Fibroblast of gingiva (primary cell): Measurements from ENCODE around the gene SLC15A3.

Experiments used
- DNase-seq: peaks from one replicate; pipeline ENCODE4 v3.0.0-alpha.2; 2011; ENCODE audit warnings: low read depth

The SLC15A3 gene

DNA sequence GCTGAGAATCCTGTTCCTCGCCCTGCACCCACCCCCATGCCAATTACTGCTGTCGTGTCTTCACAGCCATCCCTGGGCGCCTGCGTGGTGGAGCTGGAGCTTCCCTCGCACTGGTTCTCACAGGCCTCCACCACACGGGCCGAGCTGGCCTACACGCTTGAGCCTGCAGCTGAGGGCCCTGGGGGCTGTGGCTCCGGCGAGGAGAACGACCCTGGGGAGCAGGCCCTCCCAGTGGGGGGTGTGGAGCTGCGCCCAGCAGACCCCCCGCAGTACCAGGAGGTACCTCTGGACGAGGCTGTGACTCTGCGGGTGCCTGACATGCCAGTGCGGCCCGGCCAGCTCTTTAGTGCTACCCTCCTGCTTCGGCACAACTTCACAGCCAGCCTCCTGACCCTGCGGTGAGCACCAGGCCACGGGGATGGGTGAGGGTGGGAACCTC, 23.4 kb downstream of the SLC15A3 start:
- no peak for DNase-seq

DNA sequence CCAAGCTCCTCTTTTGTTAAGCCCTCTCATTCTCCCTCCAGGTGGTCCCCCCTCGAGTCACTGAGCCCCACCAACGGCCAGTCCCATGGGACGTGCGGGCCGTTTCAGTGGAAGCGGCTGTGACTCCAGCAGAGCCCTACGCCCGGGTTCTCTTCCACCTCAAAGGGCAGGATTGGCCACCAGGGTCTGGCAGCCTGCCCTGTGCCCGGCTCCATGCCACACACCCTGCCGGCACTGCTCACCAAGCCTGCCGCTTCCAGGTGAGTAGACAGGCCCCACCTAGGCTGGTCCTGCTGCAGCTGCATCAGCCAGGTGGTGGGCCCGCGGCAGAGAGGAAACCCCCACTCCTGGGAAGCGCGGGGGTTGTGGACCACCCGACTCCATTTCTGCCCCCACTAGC, 24.4 kb downstream of the SLC15A3 start:
- no peak for DNase-seq

DNA sequence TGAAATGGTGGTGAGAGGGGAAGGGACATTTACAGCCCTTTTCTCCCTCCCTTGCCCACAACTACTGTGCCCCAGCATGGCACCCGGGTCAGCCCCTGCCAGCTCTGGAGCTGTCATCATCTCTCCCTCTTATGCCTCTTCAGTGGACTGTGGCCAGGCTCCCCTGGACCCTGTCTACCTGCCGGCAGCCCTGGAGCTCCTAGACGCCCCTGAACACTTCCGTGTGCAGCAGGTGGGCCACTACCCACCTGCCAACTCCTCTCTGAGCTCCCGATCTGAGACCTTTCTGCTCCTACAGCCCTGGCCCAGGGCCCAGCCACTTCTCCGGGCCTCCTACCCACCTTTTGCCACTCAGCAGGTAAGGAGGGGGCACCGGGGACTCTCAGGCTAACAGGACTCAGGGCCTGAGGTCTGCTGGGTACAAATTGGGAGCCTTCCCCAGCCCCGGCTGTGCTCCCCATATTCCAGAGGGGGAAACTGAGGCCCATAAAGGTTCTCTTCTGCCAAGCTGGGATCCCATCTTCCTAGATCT, 24.8 kb downstream of the SLC15A3 start:
- DNase-seq = no peak

DNA sequence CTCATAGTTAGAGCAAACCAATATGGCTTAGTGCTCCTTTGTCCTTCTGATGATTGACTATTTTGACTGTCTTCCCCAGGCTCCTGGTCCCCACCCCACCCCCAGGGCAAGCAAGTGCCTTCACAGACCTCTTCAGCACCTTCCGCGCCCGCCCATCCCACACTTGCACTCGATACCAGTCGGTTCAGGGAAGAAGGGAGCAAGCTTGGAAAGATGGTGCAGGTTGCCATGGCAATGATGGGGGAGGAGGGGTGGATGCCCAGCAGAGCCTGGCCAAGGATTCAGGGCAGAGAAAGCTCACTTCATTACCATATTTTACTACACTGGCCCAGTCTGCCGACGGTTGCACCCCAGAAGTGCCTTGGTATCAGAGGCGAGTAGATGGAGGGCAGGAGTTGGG, 25.5 kb downstream of the SLC15A3 start:
- DNase-seq = no peak

DNA sequence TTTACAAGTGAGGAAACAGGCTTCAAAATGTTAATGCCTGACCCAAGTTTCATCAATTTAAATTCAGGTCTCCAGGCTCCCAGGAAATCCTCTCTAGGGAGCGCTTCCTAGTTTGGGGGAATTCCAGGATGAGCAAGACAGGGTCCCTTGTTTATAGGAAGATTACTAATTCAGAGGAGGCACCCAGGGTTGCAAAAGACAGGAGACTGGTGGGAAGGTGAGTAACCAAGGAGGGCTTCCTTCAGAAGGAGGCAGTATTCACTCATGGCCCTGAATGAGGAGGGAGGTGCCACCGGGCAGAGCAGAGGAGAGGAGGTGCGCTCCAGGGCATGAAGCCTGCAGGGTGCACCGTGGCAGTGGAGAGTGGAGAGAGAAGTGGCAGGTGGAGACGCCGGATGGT, 26.1 kb downstream of the SLC15A3 start:
- DNase-seq = no peak

DNA sequence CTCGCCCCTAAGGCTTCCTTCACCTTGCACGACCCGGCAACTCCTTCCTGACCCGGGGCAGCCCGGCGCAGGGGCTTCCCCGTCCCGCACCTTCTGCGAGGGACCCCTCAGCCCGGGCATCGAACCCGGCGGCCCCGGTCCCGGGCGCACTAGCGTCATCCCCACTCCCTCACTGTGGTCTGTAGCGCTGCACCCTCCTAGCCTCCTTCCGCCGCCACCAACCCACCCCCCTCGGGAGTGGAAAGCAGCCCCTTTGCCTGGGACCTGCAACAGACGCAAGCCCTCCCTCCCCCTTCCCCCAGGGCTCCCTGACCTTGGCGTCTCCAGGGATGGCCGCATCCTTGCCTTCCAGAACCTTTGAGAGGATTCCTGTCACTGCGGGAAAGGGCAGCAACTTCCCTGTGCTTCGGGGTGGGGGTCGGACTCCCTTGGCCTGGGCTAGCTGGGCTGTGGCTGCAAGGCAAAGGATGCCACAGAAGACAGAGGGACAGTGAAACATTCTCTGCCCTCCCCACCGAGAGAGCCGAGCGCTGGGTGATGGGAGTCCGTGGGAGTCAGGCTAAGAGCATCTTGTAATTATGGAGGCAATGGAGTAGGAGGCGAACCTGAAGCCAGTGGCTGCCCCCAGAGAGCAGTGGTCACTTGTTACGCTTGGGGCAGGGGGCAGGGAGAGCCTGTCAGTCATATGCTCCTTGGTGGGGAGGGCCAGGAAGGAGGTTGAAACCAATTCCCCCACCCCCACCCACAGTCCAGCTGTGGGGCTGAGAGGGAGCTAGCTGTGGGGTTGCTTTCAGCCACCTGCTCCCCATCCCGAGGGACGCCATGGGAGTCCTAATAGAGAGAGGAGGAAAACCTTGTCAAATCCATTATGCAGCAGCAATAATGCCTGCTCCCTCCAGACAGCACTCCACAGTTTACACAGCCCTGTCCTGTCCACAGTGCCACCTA, 26.8 kb downstream of the SLC15A3 start:
- DNase-seq = no peak

DNA sequence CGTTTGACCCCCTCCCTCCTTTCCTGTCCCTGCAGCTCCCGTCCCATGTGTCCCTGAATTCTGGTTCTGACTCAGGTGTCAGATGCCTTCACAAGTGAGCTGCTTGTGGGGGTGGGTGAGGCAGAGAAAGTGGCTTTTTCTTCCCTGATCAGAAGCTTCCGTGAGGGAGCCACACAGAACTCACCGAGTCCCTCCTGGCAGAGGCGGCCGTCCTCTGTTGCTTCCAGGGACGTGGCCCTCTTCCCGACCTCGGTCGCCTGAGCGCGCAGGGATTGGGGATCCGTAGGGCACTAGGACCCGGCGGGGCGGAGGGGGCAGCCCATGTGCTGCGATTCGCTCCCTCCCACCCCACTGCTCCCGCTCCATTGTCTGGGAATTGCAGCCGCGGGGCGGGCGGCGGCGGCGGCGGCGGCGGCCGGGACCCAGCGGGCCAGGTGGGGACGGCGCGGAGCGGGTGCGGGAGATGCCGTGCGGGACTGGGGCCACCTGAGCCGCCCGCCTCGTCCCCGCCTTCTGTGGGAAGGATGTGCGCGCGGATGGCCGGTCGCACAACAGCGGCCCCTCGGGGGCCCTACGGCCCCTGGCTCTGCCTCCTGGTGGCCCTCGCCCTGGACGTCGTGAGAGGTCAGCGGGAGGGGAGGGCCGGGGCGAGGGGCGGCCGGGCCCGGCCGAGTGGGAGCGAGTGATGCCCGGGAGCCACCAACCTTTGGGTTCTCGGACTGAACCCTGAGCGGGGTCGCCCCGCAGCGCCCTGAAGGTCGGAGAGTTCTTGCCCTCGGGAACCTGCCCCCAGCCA, 27.7 kb downstream of the SLC15A3 start, which contains the start of gene TMEM132A:
TSS of gene TMEM132A (plus strand) at position 351 of the 796 bp plus-strand sequence. CDS start at position 525, 174 bp downstream.
- DNase-seq = peak; percentile 54

DNA sequence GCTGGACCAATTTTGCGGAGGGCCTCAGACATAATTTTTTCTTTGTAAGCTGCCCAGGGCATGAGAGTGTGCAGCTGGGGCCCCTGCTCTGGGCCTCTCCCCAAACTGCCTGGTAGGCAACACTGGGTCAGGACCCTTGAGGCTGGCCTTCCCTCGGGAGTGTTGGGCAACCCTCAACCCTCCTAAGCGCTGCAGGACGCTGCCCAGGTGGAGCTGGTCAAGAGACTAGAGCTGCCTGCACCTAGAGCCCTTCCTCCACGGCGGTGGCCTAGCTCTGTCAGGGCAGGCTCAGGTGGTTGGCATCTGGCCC, 28.2 kb downstream of the SLC15A3 start:
- no peak for DNase-seq

DNA sequence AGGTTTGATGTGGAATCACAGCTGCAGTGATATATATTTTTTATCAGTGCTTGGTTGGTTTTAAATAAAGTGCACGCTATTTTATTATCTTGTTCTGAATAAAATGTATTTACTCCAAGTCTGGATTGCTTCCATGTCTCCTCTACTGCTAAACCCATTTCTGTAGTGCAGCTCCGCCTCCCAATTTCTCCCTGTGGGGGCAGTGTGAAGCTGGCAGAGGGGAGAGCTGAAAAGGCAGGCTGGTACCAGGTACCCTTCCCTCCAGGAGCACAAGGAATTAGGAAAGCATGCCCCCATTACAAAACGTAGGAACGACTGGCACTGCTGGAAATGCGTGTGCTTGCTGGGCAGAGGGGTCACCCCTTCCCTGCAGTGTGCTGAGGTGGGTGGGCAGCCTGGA, 28.6 kb downstream of the SLC15A3 start:
- no peak for DNase-seq

DNA sequence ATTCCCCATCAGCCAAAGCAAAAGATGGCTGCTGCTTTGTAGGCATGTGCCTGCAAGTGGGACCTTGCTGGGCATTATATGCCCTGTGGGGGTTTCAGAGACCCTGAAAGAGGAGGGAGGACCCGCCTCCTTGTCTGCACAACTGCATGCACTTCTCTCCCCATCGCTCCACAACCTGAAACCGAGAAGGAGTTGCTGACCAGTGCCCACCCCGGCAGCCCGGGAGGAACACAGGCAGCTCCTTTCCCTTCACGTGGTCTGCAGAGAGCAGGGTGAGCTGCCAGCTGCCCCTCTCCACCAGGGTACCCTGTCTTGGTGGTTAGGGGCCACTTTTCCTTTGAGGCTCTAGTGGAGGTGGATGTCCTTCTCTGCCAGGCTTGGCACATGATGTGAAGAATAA, 29.1 kb downstream of the SLC15A3 start:
- no peak for DNase-seq

DNA sequence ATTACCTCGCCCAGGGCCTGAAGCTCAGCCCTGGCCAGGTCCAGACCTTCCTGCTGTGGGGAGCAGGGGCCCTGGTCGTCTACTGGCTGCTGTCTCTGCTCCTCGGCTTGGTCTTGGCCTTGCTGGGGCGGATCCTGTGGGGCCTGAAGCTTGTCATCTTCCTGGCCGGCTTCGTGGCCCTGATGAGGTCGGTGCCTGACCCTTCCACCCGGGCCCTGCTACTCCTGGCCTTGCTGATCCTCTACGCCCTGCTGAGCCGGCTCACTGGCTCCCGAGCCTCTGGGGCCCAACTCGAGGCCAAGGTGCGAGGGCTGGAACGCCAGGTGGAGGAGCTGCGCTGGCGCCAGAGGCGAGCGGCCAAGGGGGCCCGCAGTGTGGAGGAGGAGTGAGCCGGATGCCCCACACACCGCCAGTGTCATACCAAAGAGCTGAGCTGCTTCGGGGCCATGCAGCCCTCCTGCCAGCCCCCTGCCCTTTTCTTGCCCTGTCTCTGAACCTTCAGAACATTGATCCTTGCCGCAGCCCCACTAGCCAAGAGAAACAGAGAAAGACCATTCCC, 30.1 kb downstream of the SLC15A3 start:
- no peak for DNase-seq

DNA sequence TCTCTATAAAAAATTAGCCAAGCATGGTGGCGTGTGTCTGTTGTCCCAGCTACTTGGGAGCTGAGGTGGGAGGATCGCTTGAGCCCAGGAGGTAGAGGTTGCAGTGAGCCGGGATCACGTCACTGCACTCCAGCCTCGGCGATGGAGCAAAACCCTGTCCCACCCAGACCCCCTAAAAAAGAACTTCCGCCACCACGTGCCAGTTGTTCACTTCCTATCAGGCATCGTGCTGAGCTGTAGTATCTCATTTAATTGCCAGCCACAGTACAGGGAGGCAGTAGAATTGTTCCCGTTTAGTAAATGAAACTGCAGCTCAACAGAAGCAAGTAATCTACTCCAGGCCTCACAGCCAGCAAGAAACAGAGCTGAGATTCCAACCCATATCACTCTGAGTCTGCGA, 30.7 kb downstream of the SLC15A3 start:
- no peak for DNase-seq

DNA sequence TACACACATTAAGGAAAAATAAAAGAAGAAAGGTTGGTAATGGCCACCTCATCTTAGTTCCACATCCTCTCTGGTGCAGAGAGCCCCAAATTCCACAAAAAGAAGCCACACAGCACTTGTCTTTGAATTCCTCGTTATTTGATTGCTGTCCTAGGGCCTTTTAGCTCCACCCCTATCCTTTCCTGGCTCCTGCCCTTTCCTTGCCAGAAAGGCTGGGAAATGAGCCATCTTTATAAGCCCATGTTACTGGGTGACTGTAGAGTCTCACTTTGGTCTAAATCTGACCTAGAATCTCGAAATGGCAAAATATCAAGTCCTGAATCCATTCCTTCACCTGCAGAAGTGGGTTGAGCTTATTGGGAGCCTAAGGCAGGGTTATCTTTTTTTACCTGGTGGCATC, 32.0 kb downstream of the SLC15A3 start:
- no peak for DNase-seq

DNA sequence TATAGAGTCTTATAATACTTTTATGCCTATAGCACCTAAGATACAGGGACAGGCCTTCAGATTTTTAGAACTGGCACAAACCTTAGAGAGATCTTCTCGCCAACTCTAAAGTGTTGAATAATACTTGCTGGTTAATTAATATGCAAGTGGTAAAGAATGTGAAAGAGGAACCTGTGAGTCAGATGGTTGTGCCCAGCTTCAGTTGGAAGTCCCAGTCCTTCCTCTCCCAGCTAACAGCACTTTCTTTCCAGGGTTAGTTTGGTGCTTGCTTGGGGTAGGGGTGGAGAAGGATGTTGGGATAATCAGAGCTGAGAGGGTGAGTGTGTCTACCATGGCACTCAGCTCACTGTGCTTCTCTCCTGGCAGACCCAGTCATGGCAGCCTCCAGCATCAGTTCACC, 32.7 kb downstream of the SLC15A3 start:
- DNase-seq = no peak

DNA sequence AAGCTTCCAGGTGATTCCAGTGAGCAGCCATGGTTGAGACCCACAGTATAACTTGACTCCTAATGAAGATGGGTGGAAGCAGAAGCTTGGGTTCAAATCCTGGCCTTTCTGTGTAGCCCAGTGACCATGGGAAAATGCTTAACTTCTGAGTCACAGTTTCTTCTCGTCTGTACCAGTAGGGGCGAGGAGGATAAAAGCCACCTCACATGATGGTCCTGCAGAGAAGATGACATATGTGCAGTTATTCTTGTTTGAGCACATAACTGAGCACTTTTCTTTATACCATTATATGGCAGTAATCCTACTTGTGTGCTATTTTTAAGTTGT, 33.1 kb downstream of the SLC15A3 start:
- no peak for DNase-seq

DNA sequence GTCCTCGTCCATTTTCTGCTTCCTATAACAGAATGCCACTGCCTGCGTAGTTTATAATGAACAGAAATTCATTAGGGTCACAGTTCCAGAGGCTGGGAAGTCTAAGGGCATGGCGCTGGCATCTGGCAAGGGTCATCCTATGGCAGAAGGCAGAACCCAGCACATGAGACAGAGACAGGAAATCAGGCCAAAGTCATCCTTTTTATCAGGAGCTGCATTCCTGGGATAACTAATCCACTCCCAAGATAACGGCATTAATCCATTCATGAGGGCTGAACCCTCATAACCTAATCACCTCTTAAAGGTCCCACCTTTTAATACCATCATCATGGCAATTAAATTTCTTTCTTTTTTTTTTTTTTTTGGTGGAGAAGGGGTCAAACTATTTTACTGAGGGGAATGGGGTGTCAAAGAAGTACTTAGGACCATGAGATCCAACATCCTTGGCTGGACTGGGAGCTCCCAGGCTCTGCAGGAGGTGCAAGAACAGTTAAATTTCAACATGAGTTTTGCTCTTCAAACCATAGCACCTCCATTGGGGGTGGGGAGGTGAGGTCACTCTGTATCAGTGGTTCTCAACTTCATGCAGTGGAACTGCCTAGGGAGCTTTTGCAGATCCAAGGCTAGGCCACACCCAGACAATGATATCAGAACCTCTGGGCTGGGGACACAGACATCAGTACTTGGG, 33.6 kb downstream of the SLC15A3 start:
- no peak for DNase-seq

DNA sequence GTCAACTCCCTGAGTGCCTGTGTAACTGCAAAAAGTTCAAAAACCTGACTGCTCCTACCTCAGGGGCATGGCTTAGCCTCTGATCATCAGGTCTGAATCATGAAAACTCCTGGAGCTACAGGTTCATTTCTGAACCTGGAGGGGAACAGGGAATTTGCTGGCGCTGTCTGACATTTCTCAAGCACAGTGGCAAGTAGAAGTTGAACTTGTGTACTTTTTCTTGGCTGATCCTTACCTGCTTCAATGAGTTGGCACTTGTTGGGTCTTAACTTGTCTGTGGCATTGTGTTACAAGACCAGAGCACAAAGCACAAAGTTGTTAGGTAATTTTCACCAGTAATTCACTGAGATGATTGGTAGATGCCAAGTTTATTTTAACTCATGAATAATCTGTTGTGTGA, 34.7 kb downstream of the SLC15A3 start:
- DNase-seq = no peak

DNA sequence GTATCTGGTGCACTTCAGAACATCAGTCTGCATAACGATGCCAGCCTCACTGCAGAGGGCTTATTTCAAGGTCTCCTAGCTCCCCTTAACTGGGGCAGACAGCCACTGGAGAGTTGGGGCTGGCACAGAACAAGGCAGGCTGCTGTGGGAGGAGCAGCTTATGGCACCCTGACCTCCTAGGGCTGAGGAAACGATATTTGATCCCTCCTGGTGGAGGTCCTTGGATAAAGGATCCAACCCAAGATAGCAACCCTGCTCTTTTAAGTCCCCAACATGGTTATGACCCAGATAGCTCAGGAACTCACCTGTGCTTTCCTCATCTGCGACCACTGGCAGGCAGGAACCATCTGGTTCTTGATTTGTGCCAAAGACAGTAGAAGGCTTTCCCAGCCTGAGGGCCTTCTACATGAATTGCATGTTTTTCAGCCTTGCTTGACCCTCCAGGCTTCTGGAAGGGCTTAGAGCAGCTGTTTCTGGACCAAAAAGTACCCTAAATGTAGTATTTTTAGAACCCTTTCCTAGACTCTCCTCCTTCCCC, 35.2 kb downstream of the SLC15A3 start:
- DNase-seq = no peak

DNA sequence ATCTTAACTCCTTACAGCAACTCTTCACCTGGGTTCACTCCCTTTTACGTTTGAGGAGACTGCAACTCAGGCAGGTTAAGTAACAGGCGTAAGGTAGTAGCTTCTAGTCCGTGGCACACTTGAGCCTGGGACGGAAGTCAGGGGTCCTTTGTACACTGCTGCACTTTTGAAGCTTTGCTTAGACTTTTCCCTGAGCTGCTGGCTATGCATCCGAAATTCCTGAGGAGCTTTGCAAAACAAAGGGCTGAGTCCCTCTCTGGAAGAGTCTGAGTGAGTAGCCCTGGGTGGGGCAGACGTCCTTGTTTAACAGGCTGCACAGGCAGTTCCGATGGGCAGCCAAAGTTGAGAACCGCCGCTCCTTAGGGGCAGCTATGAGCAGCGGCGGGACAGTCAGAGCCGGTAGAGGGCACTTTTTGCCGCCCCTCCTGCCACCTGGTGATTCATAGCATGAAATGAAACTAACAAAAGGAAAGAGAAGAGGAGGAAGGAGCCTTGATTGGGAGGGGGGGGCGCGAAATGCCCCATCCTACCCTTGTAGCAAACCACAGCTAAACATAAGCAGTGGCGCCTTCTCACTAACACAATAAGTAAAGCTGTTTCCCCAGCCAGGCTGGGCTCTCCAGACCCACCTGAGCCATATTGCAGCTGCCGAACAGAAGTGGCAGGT, 36.6 kb downstream of the SLC15A3 start:
- DNase-seq = peak; percentile 52

DNA sequence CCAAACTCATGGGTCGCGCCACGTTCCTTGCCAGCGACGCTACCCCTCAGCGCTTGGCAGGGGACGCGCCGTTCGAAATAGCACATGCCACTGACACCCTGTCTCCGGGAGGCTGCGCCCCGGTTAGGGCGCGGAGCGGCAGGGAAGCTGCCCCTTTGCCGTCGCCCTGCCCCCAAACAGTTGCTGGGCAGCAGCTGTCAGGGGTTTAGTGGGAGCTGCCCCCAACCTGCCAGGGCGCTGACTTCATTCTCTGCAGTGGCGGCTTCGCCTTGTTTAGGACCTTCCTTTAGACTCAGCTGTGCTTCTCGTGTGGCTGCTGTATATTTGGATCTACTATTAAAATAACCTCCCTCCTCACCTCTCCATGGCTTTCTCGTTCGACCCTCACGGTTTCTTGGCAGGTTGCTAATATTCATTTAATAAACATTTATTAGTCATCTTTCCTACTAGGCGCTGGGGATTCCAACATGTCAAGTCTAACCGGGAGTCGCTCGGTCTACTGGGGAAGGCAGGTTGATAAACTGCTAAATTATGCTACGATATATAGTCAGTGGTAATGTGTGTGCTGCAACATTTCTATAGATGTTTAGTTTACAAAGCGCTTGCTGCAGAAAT, 37.2 kb downstream of the SLC15A3 start:
- DNase-seq = no peak
